Gastrocnemius medialis (tissue), 4 donors: Measurements from ENCODE around the gene OGFR. TPM values are rescaled to one million over a fixed set of nuclear protein-coding genes. Genes with fewer than 3 reads are reported as not detected.

Experiments used
- ATAC-seq, 2 donors: fragments of 150-250 bp; one replicate each; pipeline ENCODE4 v1.9.1; 2016
- DNase-seq, 2 donors: peaks; one replicate each; pipeline ENCODE4 v3.0.0-alpha.2; 2019
- H3K27ac ChIP-seq, 4 donors: fragments of 200-600 bp; sonication (generic); 1 replicate in 1 of 4; 2 replicates in 3 of 4; pipeline ENCODE4 v1.5.1; 2016 to 2018; ENCODE audit warnings: mild to moderate bottlenecking in 2 of 4, moderate library complexity in 1 of 4
- H3K27me3 ChIP-seq, 3 donors: fragments of 200-600 bp; sonication (generic) in 2 of 3; 1 replicate in 1 of 3; 2 replicates in 2 of 3; pipeline versions ENCODE4 v1.5.1 to v1.6.0; 2016 to 2019; ENCODE audit warnings: mild to moderate bottlenecking in 1 of 3, moderate library complexity in 1 of 3
- H3K36me3 ChIP-seq, 2 donors: fragments of 200-600 bp; sonication (generic) in 1 of 2; one replicate each; pipeline ENCODE4 v1.5.1; 2017 to 2018
- H3K4me1 ChIP-seq, 2 donors: fragments of 200-600 bp; sonication (generic) in 1 of 2; one replicate each; pipeline ENCODE4 v1.5.1; 2016 to 2017; ENCODE audit warnings: mild to moderate bottlenecking in 2 of 2
- H3K4me3 ChIP-seq, 4 donors: fragments of 200-600 bp; sonication (generic) in 3 of 4; 1 replicate in 1 of 4; 2 replicates in 3 of 4; pipeline ENCODE4 v1.5.1; 2016 to 2019; ENCODE audit warnings: mild to moderate bottlenecking in 2 of 4
- H3K9me3 ChIP-seq, 3 donors: fragments of 200-600 bp; sonication (generic) in 2 of 3; 1 replicate in 1 of 3; 2 replicates in 2 of 3; pipeline ENCODE4 v1.5.1; 2016 to 2019
- CTCF ChIP-seq, 5 experiments: fragments of 450-650 bp in 3 of 5; fragments of 200-600 bp in 2 of 5; sonication (generic) in 2 of 5; IDR thresholded peaks in 4 of 5; conservative IDR thresholded peaks in 1 of 5; 1 replicate in 4 of 5; 2 replicates in 1 of 5; pipeline ENCODE4 v1.5.1; 2016 to 2019; ENCODE audit warnings: antibody characterized with exemption in 5 of 5, mild to moderate bottlenecking in 3 of 5, moderate library complexity in 3 of 5
- POLR2A ChIP-seq, 2 donors: fragments of 450-650 bp; IDR thresholded peaks; one replicate each; pipeline ENCODE4 v1.6.1; 2017; ENCODE audit warnings: antibody characterized with exemption in 2 of 2, mild to moderate bottlenecking in 2 of 2, moderate library complexity in 2 of 2
- in situ Hi-C, 4 donors: fragments of 200-750 bp; cut with MboI; loops; one replicate each; pipeline versions ENCODE4 v1.15.0 to v1.8.0; 2017; ENCODE audit warnings: low sequenced_read_pairs in 4 of 4
- intact Hi-C: fragments of 100-400 bp; cut with DNase I; formaldehyde crosslinking; loops from one replicate; pipeline ENCODE4 v1.15.1; 2023; ENCODE audit warnings: low total_unique reads
- total RNA-seq, 4 donors: library from RNA; depleted of rRNA; stranded (reverse); fragments of >200 nt; gene quantifications; one replicate each; pipeline versions ENCODE4 v1.1.0 to v1.2.3, GENCODE V29; 2016

The OGFR gene
- total RNA-seq, 4 donors from 2014 or later = 21.9 to 52.1 (median 40.5) TPM

- Histone ChIP-seq H3K4me1 (no peaks in the 10 kb centered on the region), H3K4me3 (no peak overlapping the region), H3K27ac (no peak overlapping the region), H3K36me3 (no peaks in the 10 kb centered on the region), H3K9me3 (no peaks in the 10 kb centered on the region), H3K27me3 (peaks cover 14 to 17% (median 14%) of the 10 kb centered on the region in 3 donors)
- TF ChIP-seq POLR2A (IDR thresholded peaks at IDR 0.05) (no peak), CTCF (IDR thresholded peaks at IDR 0.05 in 4 of 5, conservative IDR thresholded peaks at IDR 0.05 in 1 of 5) (no peak)
- DNase-seq (no peak), ATAC-seq (no peak)
- intact Hi-C loops (no loop called here), in situ Hi-C loops (no loop called here)
These were observed 44.6 kb upstream of the OGFR start for GRCh38 chr20:62759981-62760431.

- intact Hi-C loops (no loop called here), in situ Hi-C loops (no loop called here)
- Histone ChIP-seq H3K4me3 (no peak overlapping the region), H3K9me3 (no peaks in the 10 kb centered on the region), H3K27me3 (peaks cover 15 to 22% (median 15%) of the 10 kb centered on the region in 3 donors), H3K27ac (no peak overlapping the region), H3K4me1 (no peaks in the 10 kb centered on the region), H3K36me3 (no peaks in the 10 kb centered on the region)
- ATAC-seq = no peak
- no peak for DNase-seq
- no peak for TF ChIP-seq POLR2A (IDR thresholded peaks at IDR 0.05)
- no peak for TF ChIP-seq CTCF (IDR thresholded peaks at IDR 0.05 in 4 of 5, conservative IDR thresholded peaks at IDR 0.05 in 1 of 5)
These were observed 44.2 kb upstream of the OGFR start for GRCh38 chr20:62760471-62760855.

GRCh38 chr20:62760856-62761758 is 43.5 kb upstream of the OGFR start:
- H3K27ac ChIP-seq = no peak overlapping the region
- no peak for ATAC-seq

GRCh38 chr20:62761759-62762131 is 42.9 kb upstream of the OGFR start:
- Histone ChIP-seq H3K27ac (no peak overlapping the region), H3K4me1 (no peaks in the 10 kb centered on the region), H3K9me3 (no peaks in the 10 kb centered on the region), H3K4me3 (no peak overlapping the region), H3K27me3 (peaks cover 12 to 32% (median 19%) of the 10 kb centered on the region in 3 donors), H3K36me3 (no peaks in the 10 kb centered on the region)
- DNase-seq (no peak), ATAC-seq (no peak)
- TF ChIP-seq CTCF (IDR thresholded peaks at IDR 0.05 in 4 of 5, conservative IDR thresholded peaks at IDR 0.05 in 1 of 5) (no peak), POLR2A (IDR thresholded peaks at IDR 0.05) (no peak)
- in situ Hi-C loops = no loop called here
- intact Hi-C loops = no loop called here

More at GRCh38 chr20:62760856-62761758, 43.5 kb upstream of the OGFR start:
- in situ Hi-C loops (no loop called here), intact Hi-C loops (no loop called here)
- DNase-seq = no peak
- Histone ChIP-seq H3K36me3 (no peaks in the 10 kb centered on the region), H3K4me1 (no peaks in the 10 kb centered on the region), H3K9me3 (no peaks in the 10 kb centered on the region), H3K27me3 (peaks cover 14 to 28% (median 19%) of the 10 kb centered on the region in 3 donors), H3K4me3 (no peak overlapping the region)
- no peak for TF ChIP-seq POLR2A (IDR thresholded peaks at IDR 0.05)
- TF ChIP-seq CTCF (IDR thresholded peaks at IDR 0.05 in 4 of 5, conservative IDR thresholded peaks at IDR 0.05 in 1 of 5) = no peak
